Upper lobe of left lung (tissue), 6 donors: ENCODE results near the gene RASAL2. TPM values are rescaled to one million over a fixed set of nuclear protein-coding genes. Genes with fewer than 3 reads are reported as not detected.
"Not testable (repeated sequence)": the region's sequence is repeated elsewhere in the genome, so short reads cannot be mapped to it uniquely, and the experiment has no call there.

Source experiments
- ATAC-seq, 2 donors: fragments of 200-7000 bp; cut with Tn5 transposase; one replicate each; pipeline ENCODE4 v1.9.1; 2022; ENCODE audit warnings: mild to moderate bottlenecking in 2 of 2, moderate library complexity in 2 of 2; ENCODE audit not compliant: low FRiP score in 2 of 2
- DNase-seq, 2 donors: peaks; one replicate each; pipeline ENCODE4 v3.0.0-alpha.2; 2019 to 2020
- H3K27ac ChIP-seq, 4 donors: fragments of 200-600 bp; sonication (generic); one replicate each; pipeline ENCODE4 v1.5.1; 2016 to 2019
- H3K27me3 ChIP-seq, 4 donors: fragments of 200-600 bp; sonication (generic); one replicate each; pipeline ENCODE4 v1.5.1; 2017 to 2019
- H3K36me3 ChIP-seq, 4 donors: fragments of 200-600 bp; sonication (generic); one replicate each; pipeline ENCODE4 v1.5.1; 2016 to 2019
- H3K4me1 ChIP-seq, 4 donors: fragments of 200-600 bp; sonication (generic); one replicate each; pipeline ENCODE4 v1.5.1; 2018 to 2019
- H3K4me3 ChIP-seq, 4 donors: fragments of 200-600 bp; sonication (generic); one replicate each; pipeline ENCODE4 v1.5.1; 2017 to 2019; ENCODE audit warnings: mild to moderate bottlenecking in 2 of 4, moderate library complexity in 1 of 4
- H3K9me3 ChIP-seq, 4 donors: fragments of 200-600 bp; sonication (generic); one replicate each; pipeline ENCODE4 v1.5.1; 2018 to 2019
- CTCF ChIP-seq, 6 experiments: fragments of 450-650 bp in 4 of 6; fragments of 200-600 bp in 2 of 6; sonication (generic) in 2 of 6; IDR thresholded peaks; one replicate each; pipeline ENCODE4 v1.5.1; 2016 to 2019; ENCODE audit warnings: antibody characterized with exemption in 6 of 6
- EP300 ChIP-seq, 4 donors: sonication (generic); formaldehyde crosslinking; IDR thresholded peaks; one replicate each; pipeline ENCODE4 v1.5.1; 2017; ENCODE audit warnings: antibody characterized with exemption in 4 of 4, control low read depth in 2 of 4
- POLR2A ChIP-seq, 4 donors: fragments of 450-650 bp; IDR thresholded peaks; one replicate each; pipeline ENCODE4 v1.5.1; 2016 to 2017; ENCODE audit warnings: antibody characterized with exemption in 4 of 4, mild to moderate bottlenecking in 2 of 4
- POLR2AphosphoS5 ChIP-seq, 2 donors: sonication (generic); formaldehyde crosslinking; IDR thresholded peaks; one replicate each; pipeline ENCODE4 v1.5.1; 2017; ENCODE audit warnings: antibody characterized with exemption in 2 of 2
- WGBS, 2 donors: methylation state at CpG; one replicate each; pipeline ENCODE4 v1.1.5; 2017 to 2018; 5-methylcytosine and 5-hydroxymethylcytosine counted together
- total RNA-seq, 6 donors: library from RNA; depleted of rRNA in 4 of 6; stranded (reverse); fragments of >200 nt in 4 of 6; gene quantifications; one replicate each; pipeline versions ENCODE4 v1.1.0 to v1.2.1, GENCODE V29; 2016 to 2021
- donor health status: DM: no; HTN: no; CAD: no; lungs with moderate emphysema.
- donor health status: DM: no; HTN: yes; CAD: no; lungs with severe emphysema.

RASAL2 gene
- total RNA-seq, 6 donors from 2014 or later: 24.7 to 59.0 (median 41.6) TPM

- no peak overlapping the region for H3K4me3 ChIP-seq
- H3K4me1 ChIP-seq: peaks cover 29 to 48% (median 32%) of the 10 kb centered on the region in 4 donors
- no peaks in the 10 kb centered on the region for H3K27me3 ChIP-seq
- DNase-seq (no peak), ATAC-seq (no peak)
- H3K9me3 ChIP-seq: no peaks in the 10 kb centered on the region
- no peaks in the 10 kb centered on the region for H3K36me3 ChIP-seq
- TF ChIP-seq CTCF (IDR thresholded peaks at IDR 0.05): no peak
- no peak for TF ChIP-seq POLR2A (IDR thresholded peaks at IDR 0.05)
- TF ChIP-seq POLR2AphosphoS5 (IDR thresholded peaks at IDR 0.05): no peak
- no peak for TF ChIP-seq EP300 (IDR thresholded peaks at IDR 0.05)
- 58 to 65% methylated on average over 4 of the region's 4 CpGs for WGBS, 2 donors
- H3K27ac ChIP-seq: peak overlapping the region; percentile 40 to 70 (median 59)
Measured at GRCh38 chr1:178345238-178345637, 251.3 kb downstream of the RASAL2 start.

- H3K27ac ChIP-seq: peak overlapping the region in 1 of 4 donors; percentile 40
- TF ChIP-seq POLR2AphosphoS5 (IDR thresholded peaks at IDR 0.05): no peak
- TF ChIP-seq POLR2A (IDR thresholded peaks at IDR 0.05): no peak
- no peak for TF ChIP-seq EP300 (IDR thresholded peaks at IDR 0.05)
- TF ChIP-seq CTCF (IDR thresholded peaks at IDR 0.05): no peak
Measured at GRCh38 chr1:178345807-178346206, 251.9 kb downstream of the RASAL2 start.

GRCh38 chr1:178349801-178350200 is 255.9 kb downstream of the RASAL2 start:
- no peaks in the 10 kb centered on the region for H3K27me3 ChIP-seq
- H3K27ac ChIP-seq: no peak overlapping the region
- ATAC-seq (no peak), DNase-seq (no peak)
- peaks cover 0 to 7% (median 0%) of the 10 kb centered on the region in 4 donors for H3K9me3 ChIP-seq
- no peak for TF ChIP-seq POLR2A (IDR thresholded peaks at IDR 0.05)
- no peak for TF ChIP-seq EP300 (IDR thresholded peaks at IDR 0.05)
- no peak for TF ChIP-seq CTCF (IDR thresholded peaks at IDR 0.05)
- no peak for TF ChIP-seq POLR2AphosphoS5 (IDR thresholded peaks at IDR 0.05)
- H3K4me3 ChIP-seq: no peak overlapping the region
- H3K4me1 ChIP-seq: peaks cover 9 to 13% (median 11%) of the 10 kb centered on the region in 4 donors
- WGBS, 2 donors: 70 to 71% methylated on average over 3 of the region's 3 CpGs
- H3K36me3 ChIP-seq: no peaks in the 10 kb centered on the region

More at GRCh38 chr1:178345807-178346206, 251.9 kb downstream of the RASAL2 start:
- Histone ChIP-seq H3K27me3 (no peaks in the 10 kb centered on the region), H3K4me3 (no peak overlapping the region), H3K9me3 (no peaks in the 10 kb centered on the region), H3K36me3 (no peaks in the 10 kb centered on the region), H3K4me1 (peaks cover 27 to 42% (median 29%) of the 10 kb centered on the region in 4 donors)
- DNase-seq (no peak), ATAC-seq (no peak)
- WGBS, 2 donors: 48 to 67% methylated on average over 1 of the region's 1 CpG

GRCh38 chr1:178351911-178352310 is 258.0 kb downstream of the RASAL2 start:
- WGBS, 2 donors: 71 to 72% methylated on average over 1 of the region's 1 CpG
- H3K9me3 ChIP-seq, H3K4me3 ChIP-seq, H3K27ac ChIP-seq, H3K27me3 ChIP-seq, H3K4me1 ChIP-seq, ATAC-seq, H3K36me3 ChIP-seq, DNase-seq: not testable (repeated sequence)

- no peak overlapping the region for H3K4me3 ChIP-seq
- H3K36me3 ChIP-seq: no peaks in the 10 kb centered on the region
- 95 to 96% methylated on average over 4 of the region's 4 CpGs for WGBS, 2 donors
- no peak for TF ChIP-seq POLR2A (IDR thresholded peaks at IDR 0.05)
- TF ChIP-seq EP300 (IDR thresholded peaks at IDR 0.05): no peak
- no peaks in the 10 kb centered on the region for H3K27me3 ChIP-seq
- peaks cover 0 to 7% (median 0%) of the 10 kb centered on the region in 4 donors for H3K9me3 ChIP-seq
- ATAC-seq: peak in 1 of 2 donors; percentile 53
- no peak overlapping the region for H3K27ac ChIP-seq
- H3K4me1 ChIP-seq: no peaks in the 10 kb centered on the region
- DNase-seq: no peak
Measured at GRCh38 chr1:178352790-178353416, 259.0 kb downstream of the RASAL2 start.

- Histone ChIP-seq H3K27me3 (no peaks in the 10 kb centered on the region), H3K4me1 (no peaks in the 10 kb centered on the region), H3K27ac (no peak overlapping the region), H3K36me3 (no peaks in the 10 kb centered on the region), H3K4me3 (no peak overlapping the region), H3K9me3 (peaks cover 0 to 7% (median 0%) of the 10 kb centered on the region in 4 donors)
- DNase-seq: no peak
- TF ChIP-seq EP300 (IDR thresholded peaks at IDR 0.05) (no peak), POLR2A (IDR thresholded peaks at IDR 0.05) (no peak), POLR2AphosphoS5 (IDR thresholded peaks at IDR 0.05) (no peak)
- ATAC-seq: no peak
- WGBS, 2 donors: 88 to 93% methylated on average over 1 of the region's 1 CpG
Measured at GRCh38 chr1:178353524-178353923, 259.6 kb downstream of the RASAL2 start.
